ENCODE results near the gene RPS14.

Gene RPS14

DNA sequence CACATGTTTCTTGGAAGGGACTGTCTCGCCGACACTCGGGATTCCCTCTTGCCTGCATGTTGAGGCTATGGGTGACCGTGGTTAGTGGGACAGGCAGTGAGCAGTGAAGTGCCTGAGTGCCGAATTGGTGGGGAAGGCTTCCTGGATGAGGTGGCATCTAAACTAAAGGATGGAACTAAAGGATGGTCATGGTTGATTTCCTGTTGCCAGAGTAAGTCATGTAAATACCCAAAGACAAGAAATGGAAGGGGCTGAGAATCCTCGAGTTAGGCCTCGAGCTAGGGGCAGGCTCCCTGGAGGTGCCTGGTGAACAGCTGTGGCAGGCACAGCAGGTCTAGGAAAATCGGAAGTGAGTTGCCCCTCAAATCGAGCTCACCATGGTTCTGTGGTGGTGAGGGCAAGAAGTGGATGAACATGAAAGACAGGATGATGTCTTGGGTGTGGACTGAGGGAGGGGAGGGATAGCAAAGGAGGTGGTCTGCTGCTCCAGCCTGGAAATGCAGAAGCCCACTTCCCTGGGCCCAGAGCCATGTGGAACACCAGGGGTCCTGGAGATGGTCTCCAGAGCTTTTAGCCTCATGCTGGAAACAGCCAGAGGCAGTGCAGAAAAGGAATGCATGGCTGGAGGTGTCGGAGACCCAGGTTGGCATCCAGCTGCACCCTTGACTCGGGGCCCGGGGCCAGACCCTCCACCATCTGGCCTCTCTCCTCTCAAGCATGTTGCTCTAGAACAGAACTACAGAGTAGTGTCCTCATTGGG, 49.0 kb downstream of the RPS14 start:
- DNase-seq (ENCODE audit: low spot score): no peak

DNA sequence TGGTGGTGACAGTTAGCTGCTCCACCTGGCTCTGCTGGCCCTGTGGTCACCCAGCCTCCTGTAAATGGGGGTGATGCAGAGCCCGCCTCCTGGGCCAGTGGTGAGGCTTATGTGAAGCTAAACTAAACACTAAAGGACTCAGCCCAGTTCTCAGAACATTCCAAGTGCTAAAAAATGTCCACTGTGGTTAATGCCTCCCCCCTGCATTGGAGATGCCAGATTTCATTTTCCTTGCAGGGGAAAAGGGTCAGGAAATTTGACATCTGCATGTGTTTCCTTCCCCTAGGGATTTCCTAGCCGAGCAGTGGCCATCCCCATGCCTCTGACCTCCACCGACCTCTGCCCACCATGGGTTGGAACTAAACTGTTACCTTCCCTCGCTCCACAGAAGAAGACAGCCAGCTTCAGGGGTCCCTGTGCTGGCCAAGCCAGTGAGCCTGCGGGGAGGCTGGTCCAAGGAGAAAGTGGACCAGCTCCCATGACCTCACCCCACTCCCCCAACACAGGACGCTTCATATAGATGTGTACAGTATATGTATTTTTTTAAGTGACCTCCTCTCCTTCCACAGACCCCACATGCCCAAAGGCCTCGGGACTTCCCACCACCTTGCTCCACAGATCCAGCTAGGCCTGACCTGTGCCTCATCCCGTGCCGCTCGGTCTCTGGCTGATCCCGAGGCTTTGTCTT, 49.9 kb downstream of the RPS14 start:
- DNase-seq (ENCODE audit: low spot score): no peak

DNA sequence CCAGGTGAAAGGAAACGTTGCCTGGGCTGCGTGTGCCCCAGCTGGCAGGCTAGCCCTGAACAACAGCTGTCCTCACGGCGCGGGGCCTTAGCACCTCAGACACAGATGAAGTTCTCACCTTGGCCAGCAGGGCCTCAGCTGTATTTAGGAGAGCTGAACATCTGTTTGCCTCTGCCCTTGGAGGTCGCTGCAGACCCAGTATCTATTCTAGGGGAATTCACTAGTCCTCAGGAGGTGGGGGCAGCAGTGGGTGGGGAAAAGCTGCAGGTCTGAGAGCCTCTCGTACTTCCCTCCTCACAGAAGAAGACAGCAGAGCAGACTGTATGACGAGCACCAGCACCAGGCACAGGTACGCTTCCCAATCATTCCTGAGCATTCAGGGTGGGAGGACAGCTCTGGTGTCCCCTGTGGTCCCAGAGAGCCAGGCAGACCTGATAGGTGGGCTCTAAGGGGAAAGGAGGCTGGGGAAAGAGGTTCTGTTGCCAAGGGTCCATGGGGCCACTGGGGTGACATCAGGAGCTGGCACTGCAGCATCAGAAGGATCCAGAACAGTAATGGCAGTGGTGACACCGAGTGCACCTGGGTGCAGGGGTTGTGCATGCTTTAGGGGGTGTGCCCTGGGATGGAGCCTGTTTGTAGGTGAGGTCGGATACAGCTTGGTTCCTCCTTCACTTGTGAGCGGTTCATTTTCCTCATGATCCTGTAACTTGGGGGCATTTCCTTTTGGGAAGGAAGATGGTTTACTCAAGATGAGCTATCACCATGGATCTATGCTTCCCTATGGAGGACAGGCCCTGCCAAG, 50.6 kb downstream of the RPS14 start:
- no peak for DNase-seq (ENCODE audit: low spot score)

DNA sequence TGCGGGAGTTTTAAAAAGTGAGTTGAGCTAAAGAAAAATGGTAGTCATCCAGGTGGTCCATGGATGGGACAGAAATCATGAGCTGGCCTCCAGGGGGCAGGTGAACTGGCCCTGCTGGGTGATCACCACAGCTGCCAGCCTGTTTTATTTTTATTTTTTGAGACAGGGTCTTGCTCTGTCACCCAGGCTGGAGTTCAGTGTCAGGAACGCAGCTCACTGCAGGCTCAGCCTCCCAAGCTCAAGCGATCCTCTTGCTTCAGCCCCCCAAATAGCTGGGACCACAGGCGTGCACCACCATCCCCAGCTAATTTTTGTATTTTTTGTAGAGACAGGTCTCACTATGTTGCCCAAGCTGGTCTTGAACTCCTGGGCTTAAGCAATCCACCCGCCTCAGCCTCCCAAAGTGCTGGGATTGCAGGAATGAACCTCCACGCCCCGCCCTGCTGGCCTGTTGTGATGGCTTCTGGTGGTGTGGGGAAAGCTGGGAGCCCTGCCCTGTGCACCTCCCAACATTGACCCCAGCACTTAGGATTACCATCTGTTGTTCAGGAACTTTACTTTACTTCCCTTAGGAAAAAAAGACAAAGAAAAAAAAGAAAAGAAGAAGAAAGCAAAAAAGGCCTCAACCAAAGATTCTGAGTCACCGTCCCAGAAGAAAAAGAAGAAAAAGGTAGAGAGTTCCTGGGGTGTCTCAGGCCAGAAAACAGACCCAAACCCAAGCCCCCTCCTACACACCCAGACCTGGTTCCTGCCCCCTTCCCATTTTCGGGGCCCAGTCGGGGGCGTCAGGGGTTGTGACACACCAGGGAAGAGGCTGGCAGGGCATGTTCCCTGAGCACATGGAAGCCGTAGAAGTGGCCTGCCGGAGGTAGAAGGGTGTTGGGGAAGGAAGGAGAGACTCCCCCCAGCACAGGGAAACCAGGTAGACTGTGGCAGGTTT, 51.5 kb downstream of the RPS14 start:
- no peak for DNase-seq (ENCODE audit: low spot score)

DNA sequence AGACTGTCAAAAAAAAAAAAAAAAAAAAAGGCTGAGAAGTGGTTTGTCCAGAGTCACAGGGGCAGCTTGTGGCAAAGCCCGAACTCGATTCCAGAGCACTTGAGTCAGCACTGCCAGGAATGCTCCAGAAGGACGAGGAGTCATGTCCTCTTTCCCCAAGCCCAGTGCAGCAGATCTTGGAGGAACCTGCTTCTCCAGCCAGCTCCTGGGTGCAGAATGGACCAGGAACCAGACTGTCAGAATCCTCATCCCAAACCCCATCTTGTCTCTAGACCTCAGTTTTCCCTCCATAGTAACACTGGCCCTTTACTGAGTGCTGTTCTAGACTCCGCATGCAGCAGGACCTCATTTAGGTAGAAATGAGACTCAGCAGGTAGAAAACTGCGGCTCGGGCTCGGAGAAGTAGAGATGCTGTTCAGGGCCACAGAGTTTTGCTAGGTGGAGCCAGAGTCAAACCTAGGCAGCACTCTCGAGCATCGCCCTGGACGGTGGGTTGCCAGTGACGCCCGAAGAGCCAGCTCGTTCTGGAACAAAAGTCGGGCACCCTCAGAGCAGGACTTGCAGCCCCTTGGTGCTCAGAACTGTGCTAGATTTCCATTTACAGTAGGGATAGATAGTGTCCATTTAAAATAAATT, 52.3 kb downstream of the RPS14 start:
- no peak for DNase-seq (ENCODE audit: low spot score)

DNA sequence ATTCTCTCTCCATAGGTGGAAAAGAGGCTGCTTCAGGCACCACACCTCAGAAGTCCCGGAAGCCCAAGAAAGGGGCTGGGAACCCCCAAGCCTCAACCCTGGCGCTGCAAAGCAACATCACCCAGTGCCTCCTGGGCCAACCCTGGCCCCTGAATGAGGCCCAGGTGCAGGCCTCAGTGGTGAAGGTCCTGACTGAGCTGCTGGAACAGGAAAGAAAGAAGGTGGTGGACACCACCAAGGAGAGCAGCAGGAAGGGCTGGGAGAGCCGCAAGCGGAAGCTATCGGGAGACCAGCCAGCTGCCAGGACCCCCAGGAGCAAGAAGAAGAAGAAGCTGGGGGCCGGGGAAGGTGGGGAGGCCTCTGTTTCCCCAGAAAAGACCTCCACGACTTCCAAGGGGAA, 53.3 kb downstream of the RPS14 start:
- no peak for DNase-seq (ENCODE audit: low spot score)

DNA sequence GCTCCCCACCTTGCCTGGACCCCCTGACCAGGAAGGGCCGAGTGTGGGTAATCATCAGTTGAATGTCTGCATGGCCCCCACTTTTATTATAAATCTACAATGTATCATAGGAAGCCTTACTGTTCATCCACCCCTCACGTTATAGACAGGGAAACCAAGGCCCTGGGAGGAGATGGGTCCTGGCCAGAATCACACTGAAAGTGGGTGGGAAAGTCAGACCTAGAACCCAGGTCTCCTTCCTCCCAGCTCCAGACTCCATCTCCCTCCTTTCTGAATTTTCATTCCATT, 53.9 kb downstream of the RPS14 start:
- no peak for DNase-seq (ENCODE audit: low spot score)

DNA sequence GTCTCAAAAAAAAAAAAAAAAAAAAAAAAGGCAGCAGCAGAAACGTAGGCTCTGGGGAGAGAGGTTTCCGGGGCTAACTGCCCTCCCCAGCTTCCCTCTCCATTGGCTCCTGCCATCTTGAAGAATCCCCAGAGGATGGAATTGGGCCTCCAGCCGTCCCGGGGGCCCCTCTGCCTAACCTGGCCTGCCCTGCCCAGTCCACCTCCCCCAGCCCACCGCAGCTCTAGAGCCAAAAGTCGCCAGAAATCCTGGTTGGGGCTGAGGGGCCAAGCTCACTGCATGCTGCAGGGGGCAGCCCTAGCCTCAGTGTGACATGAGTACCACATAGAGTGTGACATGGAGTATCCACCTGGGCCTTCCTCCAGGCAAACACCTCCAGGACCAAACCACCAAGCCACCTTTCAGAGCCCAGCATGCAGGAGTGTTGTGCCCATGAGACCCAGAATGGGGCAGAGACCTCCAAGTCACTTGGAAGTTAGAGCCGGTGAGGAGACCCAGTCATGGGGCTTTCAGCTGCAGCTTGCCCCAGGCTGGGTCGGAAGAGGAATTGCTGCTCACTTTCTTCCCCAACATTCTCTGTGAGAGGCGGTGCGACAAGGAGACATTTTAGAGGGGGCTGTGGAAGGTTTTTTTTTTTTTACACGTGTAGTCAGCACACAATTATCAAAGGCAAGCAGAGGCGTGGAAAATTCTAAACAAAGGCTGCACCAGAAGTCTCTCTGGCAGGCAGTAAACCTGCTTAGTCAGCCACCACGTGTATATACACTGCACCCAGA, 54.4 kb downstream of the RPS14 start:
- DNase-seq (ENCODE audit: low spot score): no peak

DNA sequence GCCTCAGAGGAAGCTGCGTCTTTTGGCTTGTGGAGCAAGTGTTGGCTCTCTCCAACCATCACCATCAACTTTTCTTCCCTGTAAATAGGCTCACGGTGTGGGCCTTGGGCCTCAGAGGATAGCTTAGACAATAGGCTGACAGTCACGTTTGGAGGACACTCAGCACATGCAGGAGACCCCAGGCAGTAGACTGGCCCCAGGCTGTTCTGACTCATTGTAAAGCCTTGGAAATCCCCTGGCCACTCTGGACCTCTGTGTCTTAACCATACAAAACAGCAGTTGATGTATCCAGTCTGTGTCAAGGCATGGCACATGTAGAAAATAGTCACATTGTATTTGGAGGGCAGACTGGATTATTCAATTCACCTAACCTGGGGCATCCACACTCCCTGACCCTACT, 55.4 kb downstream of the RPS14 start:
- no peak for DNase-seq (ENCODE audit: low spot score)

DNA sequence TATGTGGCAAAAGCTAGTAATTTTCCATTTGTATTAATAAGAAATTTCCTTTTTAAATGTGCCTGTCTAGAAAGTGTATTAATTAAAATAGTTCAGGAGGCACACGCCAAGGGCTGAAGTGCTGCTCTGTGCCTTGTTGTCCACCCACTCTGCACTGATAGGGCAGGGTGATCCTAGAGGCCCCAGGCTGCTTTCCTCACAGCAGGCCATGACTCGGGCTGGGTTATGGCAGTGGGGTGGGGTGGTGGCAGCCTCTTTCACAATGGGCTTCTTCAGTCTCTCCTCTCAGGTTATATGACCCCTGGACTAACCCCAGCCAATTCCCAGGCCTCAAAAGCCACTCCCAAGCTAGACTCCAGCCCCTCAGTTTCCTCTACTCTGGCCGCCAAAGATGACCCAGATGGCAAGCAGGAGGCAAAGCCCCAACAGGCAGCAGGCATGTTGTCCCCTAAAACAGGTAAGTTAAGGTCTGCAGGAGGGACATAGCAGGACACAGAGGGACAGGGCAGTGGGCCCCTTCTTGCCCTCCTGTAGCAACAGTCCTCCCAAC, 56.4 kb downstream of the RPS14 start:
- no peak for DNase-seq (ENCODE audit: low spot score)

DNA sequence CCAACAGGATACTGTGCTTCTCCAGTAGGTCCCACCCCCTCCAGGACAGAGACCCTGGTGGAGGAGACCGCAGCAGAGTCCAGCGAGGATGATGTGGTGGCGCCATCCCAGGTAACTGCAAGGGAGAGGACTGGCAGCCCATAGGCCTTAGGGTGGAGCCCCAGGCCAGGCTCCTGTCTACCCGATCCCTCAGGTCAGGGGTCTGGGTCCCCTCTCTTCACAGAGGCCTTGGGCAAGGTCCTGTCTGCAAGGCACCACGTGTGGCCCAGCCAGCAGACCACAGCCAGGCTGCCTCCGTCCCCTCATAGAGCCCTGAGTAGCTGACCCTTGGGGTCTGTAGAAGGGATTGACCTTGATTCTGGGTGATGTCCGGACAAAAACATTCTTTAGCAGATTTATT, 56.9 kb downstream of the RPS14 start:
- no peak for DNase-seq (ENCODE audit: low spot score)
